ENCODE results near the gene CSMD2. TPM values are rescaled to one million over a fixed set of nuclear protein-coding genes. Genes with fewer than 3 reads are reported as not detected.

CSMD2 gene
- total and polyA plus RNA-seq, 2 of the 8 experiments (the other 6 are each of a cell fraction or from before 2014, with no cell fraction given), result 7.0 to 14.7 TPM

GRCh38 chr1:33670567-33670966, 494.5 kb downstream of the CSMD2 start:
- Histone ChIP-seq H2BK5ac (ENCODE audit: low read depth, low read length) (no peak overlapping the region), H3K36me3 (ENCODE audit: control insufficient read depth in 2 of 4, insufficient read depth in 4 of 4, low read length in 3 of 4) (peaks cover 0 to 21% (median 3%) of the 10 kb centered on the region in 4 experiments; a peak in 3 of 8 replicates), H3K14ac (ENCODE audit: insufficient read length) (no peak overlapping the region), H2AFZ (ENCODE audit: low read length) (no peak overlapping the region), H3K9ac (replicated peaks in 1 of 4; ENCODE audit: extremely low read depth in 1 of 4, low read depth in 3 of 4, low read length in 3 of 4) (no peak overlapping the region), H2BK12ac (ENCODE audit: low read depth, low read length) (no peak overlapping the region), H3K79me2 (ENCODE audit: control insufficient read depth in 1 of 2, insufficient read depth in 2 of 2, low read length in 2 of 2) (no peaks in the 10 kb centered on the region), H2BK20ac (ENCODE audit: low read length) (no peak overlapping the region), H3K4me2 (ENCODE audit: insufficient read depth in 1 of 2, low read depth in 2 of 2, low read length in 2 of 2) (no peak overlapping the region), H4K91ac (replicated peaks; ENCODE audit: insufficient read length, low read length) (no peak overlapping the region), H3K4me1 (replicated peaks in 1 of 4; ENCODE audit: control insufficient read depth in 3 of 4, insufficient read depth in 4 of 4, low read length in 3 of 4) (no peaks in the 10 kb centered on the region), H4K20me1 (replicated peaks in 1 of 2; ENCODE audit: control insufficient read depth in 1 of 2, insufficient read depth in 2 of 2, low read length in 2 of 2) (no peaks in the 10 kb centered on the region), H3K4ac (replicated peaks; ENCODE audit: insufficient read length, low read depth, low read length) (no peak overlapping the region), H3K27ac (ENCODE audit: low read depth, low read length) (no peak overlapping the region), H4K5ac (ENCODE audit: insufficient read length, low read depth, low read length) (no peak overlapping the region), H2BK15ac (ENCODE audit: low read length) (no peak overlapping the region), H3K9me3 (ENCODE audit: insufficient read depth in 2 of 2, low read depth in 1 of 2, low read length in 1 of 2) (peaks cover 10 to 23% of the 10 kb centered on the region in 2 experiments; a peak in 3 of 4 replicates), H3K23me2 (ENCODE audit: low read depth, low read length) (no peaks in the 10 kb centered on the region), H3K4me3 (ENCODE audit: extremely low read depth in 1 of 4, insufficient read depth in 2 of 4, low read depth in 3 of 4, low read length in 4 of 4) (no peak overlapping the region), H2AK5ac (ENCODE audit: low read depth, low read length) (no peak overlapping the region), H3K23ac (ENCODE audit: insufficient read length) (no peak overlapping the region), H3K56ac (replicated peaks; ENCODE audit: insufficient read length, low read depth, low read length) (no peak overlapping the region), H3K79me1 (ENCODE audit: low read depth, low read length) (no peaks in the 10 kb centered on the region), H4K8ac (ENCODE audit: extremely low read depth, insufficient read depth, low read length) (no peak overlapping the region), H3K27me3 (replicated peaks in 1 of 4; ENCODE audit: control insufficient read depth in 3 of 4, extremely low read depth in 1 of 4, insufficient read depth in 3 of 4, low read length in 3 of 4) (no peaks in the 10 kb centered on the region; a peak in 1 of 7 replicates), H2BK120ac (replicated peaks; ENCODE audit: low read depth, low read length) (no peak overlapping the region), H3K18ac (ENCODE audit: extremely low read depth, low read length) (no peak overlapping the region)
- POLR2A ChIA-PET (ENCODE audit: partially characterized antibody), result no interaction called here
- DNase-seq (ENCODE audit: low read depth in 1 of 2, low spot score in 2 of 2), result no peak
- WGBS, 2 experiments (ENCODE audit: extremely low coverage in 1 of 2, insufficient coverage in 1 of 2, insufficient read length in 1 of 2, insufficient replicate concordance in 2 of 2, low coverage in 1 of 2, low lambda C conversion rate in 2 of 2, missing lambda C conversion rate in 1 of 2), result 90% methylated on average over 1 of the region's 1 CpG; no CpG with 5 or more reads in 1 of the 2 experiments
- no peak for TF ChIP-seq TBP (IDR thresholded peaks at IDR 0.05; ENCODE audit: low read depth, low read length)
- CTCF ChIA-PET (ENCODE audit: partially characterized antibody), result interaction anchor here (1.3 kb wide), 1 partner anchor 13 kb away, joined by 5 read pairs; no protein-coding TSS in a partner anchor
- no peak for FAIRE-seq
